ENCODE data around the gene CELF4. TPM values are rescaled to one million over a fixed set of nuclear protein-coding genes. Genes with fewer than 3 reads are reported as not detected.

Gene CELF4
- total RNA-seq, 1 experiment from 2014 or later: 0.40 TPM

GRCh38 chr18:37328946-37329719 lies 236.5 kb downstream of the CELF4 start:
- BruUV-seq (replicated peaks): no TSS peak
- H3K4me1 ChIP-seq (ENCODE audit: insufficient read depth, low read length): no peaks in the 10 kb centered on the region
- no peaks in the 10 kb centered on the region for H3K9me3 ChIP-seq (ENCODE audit: low read length)
- no peak overlapping the region for H2AFZ ChIP-seq (ENCODE audit: low read length)
- CTCF ChIA-PET: no interaction called here
- no peaks in the 10 kb centered on the region for H3K9me2 ChIP-seq (replicated peaks; ENCODE audit: low read length)
- DNase-seq: no peak
- H4K20me1 ChIP-seq (ENCODE audit: low read length): no peaks in the 10 kb centered on the region
- POLR2A ChIA-PET (ENCODE audit: unreplicated experiment): no interaction called here
- no peaks in the 10 kb centered on the region for H3K79me2 ChIP-seq (ENCODE audit: low read length)
- no peak for ATAC-seq
- H3K9ac ChIP-seq (ENCODE audit: low read length): no peak overlapping the region
- no peak overlapping the region for H3K4me2 ChIP-seq (ENCODE audit: low read length)
- TF ChIP-seq EZH2phosphoT487 (IDR thresholded peaks at IDR 0.05; ENCODE audit: borderline replicate concordance, low read length): no peak
- no peak for TF ChIP-seq EZH2 (IDR thresholded peaks at IDR 0.05; ENCODE audit: low read length, unreplicated experiment)
- TF ChIP-seq CTCF (conservative IDR thresholded peaks at IDR 0.05; ENCODE audit: low read depth, low read length): no peak
- intact Hi-C loops (cut with micrococcal nuclease): no loop called here
- no peak overlapping the region for H3K4me3 ChIP-seq (ENCODE audit: low read length)
- no peaks in the 10 kb centered on the region for H3K36me3 ChIP-seq (ENCODE audit: low read depth, low read length)
- no peaks in the 10 kb centered on the region for H3F3A ChIP-seq (ENCODE audit: low read length, unreplicated experiment)
- H3K27me3 ChIP-seq (ENCODE audit: low read length): 0 out of 2 replicates have a peak, but pooled peaks cover 13% of the 10 kb centered on the region
- H3K27ac ChIP-seq (ENCODE audit: low read length): no peak overlapping the region

- no peak for ATAC-seq
- Histone ChIP-seq H3K27ac (ENCODE audit: low read length) (no peak overlapping the region), H3K9me2 (replicated peaks; ENCODE audit: low read length) (no peaks in the 10 kb centered on the region), H4K20me1 (ENCODE audit: low read length) (no peaks in the 10 kb centered on the region), H3K36me3 (ENCODE audit: low read depth, low read length) (no peaks in the 10 kb centered on the region), H3K27me3 (ENCODE audit: low read length) (0 out of 2 replicates have a peak, but pooled peaks cover 13% of the 10 kb centered on the region), H3K79me2 (ENCODE audit: low read length) (no peaks in the 10 kb centered on the region), H3K9me3 (ENCODE audit: low read length) (no peaks in the 10 kb centered on the region), H2AFZ (ENCODE audit: low read length) (no peak overlapping the region), H3K4me1 (ENCODE audit: insufficient read depth, low read length) (no peaks in the 10 kb centered on the region), H3F3A (ENCODE audit: low read length, unreplicated experiment) (no peaks in the 10 kb centered on the region), H3K4me2 (ENCODE audit: low read length) (no peak overlapping the region), H3K9ac (ENCODE audit: low read length) (no peak overlapping the region), H3K4me3 (ENCODE audit: low read length) (no peak overlapping the region)
- no TSS peak for BruUV-seq (replicated peaks)
- POLR2A ChIA-PET (ENCODE audit: unreplicated experiment): no interaction called here
- no peak for DNase-seq
- intact Hi-C loops (cut with micrococcal nuclease): no loop called here
- TF ChIP-seq EZH2phosphoT487 (IDR thresholded peaks at IDR 0.05; ENCODE audit: borderline replicate concordance, low read length) (no peak), EZH2 (IDR thresholded peaks at IDR 0.05; ENCODE audit: low read length, unreplicated experiment) (no peak), CTCF (conservative IDR thresholded peaks at IDR 0.05; ENCODE audit: low read depth, low read length) (no peak)
- CTCF ChIA-PET: no interaction called here
Measured at GRCh38 chr18:37327063-37327577, 238.5 kb downstream of the CELF4 start.

GRCh38 chr18:37322492-37323035 lies 243.0 kb downstream of the CELF4 start:
- Histone ChIP-seq H3F3A (ENCODE audit: low read length, unreplicated experiment) (no peaks in the 10 kb centered on the region), H3K9ac (ENCODE audit: low read length) (no peak overlapping the region), H2AFZ (ENCODE audit: low read length) (no peak overlapping the region), H3K4me2 (ENCODE audit: low read length) (no peak overlapping the region), H3K79me2 (ENCODE audit: low read length) (no peaks in the 10 kb centered on the region), H3K4me3 (ENCODE audit: low read length) (no peak overlapping the region), H3K4me1 (ENCODE audit: insufficient read depth, low read length) (no peaks in the 10 kb centered on the region), H3K9me2 (replicated peaks; ENCODE audit: low read length) (no peaks in the 10 kb centered on the region), H3K27ac (ENCODE audit: low read length) (no peak overlapping the region), H3K27me3 (ENCODE audit: low read length) (0 out of 2 replicates have a peak, but pooled peaks cover 13% of the 10 kb centered on the region), H3K9me3 (ENCODE audit: low read length) (no peaks in the 10 kb centered on the region), H4K20me1 (ENCODE audit: low read length) (no peaks in the 10 kb centered on the region), H3K36me3 (ENCODE audit: low read depth, low read length) (no peaks in the 10 kb centered on the region)
- peak; percentile 59; the same call in 1 of the 2 replicates for ATAC-seq
- TF ChIP-seq CTCF (conservative IDR thresholded peaks at IDR 0.05; ENCODE audit: low read depth, low read length) (peak; percentile 54), EZH2 (IDR thresholded peaks at IDR 0.05; ENCODE audit: low read length, unreplicated experiment) (no peak)
- DNase-seq: peak; percentile 29
- ChIA-PET CTCF (no interaction called here), POLR2A (ENCODE audit: unreplicated experiment) (no interaction called here)
- no TSS peak for BruUV-seq (replicated peaks)
- intact Hi-C loops (cut with micrococcal nuclease): no loop called here

All from PC-3 (cell line).